Cardiac fibroblast (primary cell): Measurements from ENCODE around the gene GRIN2A.

ENCODE experiments used
- DNase-seq, 2 donors: peaks; one replicate each; pipeline versions ENCODE4 v3.0.0 to v3.0.0-alpha.2; 2010; ENCODE audit warnings: low read depth in 2 of 2
- H3K4me3 ChIP-seq, 2 donors: replicated peaks in 1 of 2; 1 replicate in 1 of 2; 2 replicates in 1 of 2; pipeline ENCODE4 v1.5.1; 2011; ENCODE audit warnings: low read depth in 2 of 2, low read length in 2 of 2, mild to moderate bottlenecking in 2 of 2, moderate library complexity in 1 of 2
- TF ChIP-seq, protein P1 (sequence below): IDR thresholded peaks from one replicate; pipeline ENCODE4 v1.5.1; 2011; ENCODE audit warnings: low read depth, mild to moderate bottlenecking, low read length, inconsistent platforms

Gene GRIN2A

DNA sequence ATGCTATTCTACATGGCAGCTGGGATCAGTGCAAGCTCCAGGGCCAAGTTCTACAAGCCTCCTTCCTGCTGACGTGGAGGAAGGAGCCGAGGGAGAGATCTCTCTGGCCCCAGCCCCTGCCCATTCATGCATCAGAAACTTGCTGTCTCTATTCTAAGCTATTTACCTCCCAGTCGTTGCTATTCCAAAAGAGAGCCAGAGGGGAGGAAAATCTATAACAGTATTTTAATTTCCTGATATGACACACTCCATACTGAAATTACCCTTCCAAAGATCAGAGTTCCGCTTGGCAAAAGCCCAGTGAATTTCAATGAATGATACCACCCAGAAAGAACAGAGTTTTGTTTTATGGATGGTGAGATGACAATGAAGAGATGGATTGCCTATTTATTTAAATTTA lies 133.4 kb downstream of the GRIN2A start:
- H3K4me3 ChIP-seq, result no peak overlapping the region
- DNase-seq, result no peak
- TF ChIP-seq, protein P1, sequence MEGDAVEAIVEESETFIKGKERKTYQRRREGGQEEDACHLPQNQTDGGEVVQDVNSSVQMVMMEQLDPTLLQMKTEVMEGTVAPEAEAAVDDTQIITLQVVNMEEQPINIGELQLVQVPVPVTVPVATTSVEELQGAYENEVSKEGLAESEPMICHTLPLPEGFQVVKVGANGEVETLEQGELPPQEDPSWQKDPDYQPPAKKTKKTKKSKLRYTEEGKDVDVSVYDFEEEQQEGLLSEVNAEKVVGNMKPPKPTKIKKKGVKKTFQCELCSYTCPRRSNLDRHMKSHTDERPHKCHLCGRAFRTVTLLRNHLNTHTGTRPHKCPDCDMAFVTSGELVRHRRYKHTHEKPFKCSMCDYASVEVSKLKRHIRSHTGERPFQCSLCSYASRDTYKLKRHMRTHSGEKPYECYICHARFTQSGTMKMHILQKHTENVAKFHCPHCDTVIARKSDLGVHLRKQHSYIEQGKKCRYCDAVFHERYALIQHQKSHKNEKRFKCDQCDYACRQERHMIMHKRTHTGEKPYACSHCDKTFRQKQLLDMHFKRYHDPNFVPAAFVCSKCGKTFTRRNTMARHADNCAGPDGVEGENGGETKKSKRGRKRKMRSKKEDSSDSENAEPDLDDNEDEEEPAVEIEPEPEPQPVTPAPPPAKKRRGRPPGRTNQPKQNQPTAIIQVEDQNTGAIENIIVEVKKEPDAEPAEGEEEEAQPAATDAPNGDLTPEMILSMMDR, result no peak

DNA sequence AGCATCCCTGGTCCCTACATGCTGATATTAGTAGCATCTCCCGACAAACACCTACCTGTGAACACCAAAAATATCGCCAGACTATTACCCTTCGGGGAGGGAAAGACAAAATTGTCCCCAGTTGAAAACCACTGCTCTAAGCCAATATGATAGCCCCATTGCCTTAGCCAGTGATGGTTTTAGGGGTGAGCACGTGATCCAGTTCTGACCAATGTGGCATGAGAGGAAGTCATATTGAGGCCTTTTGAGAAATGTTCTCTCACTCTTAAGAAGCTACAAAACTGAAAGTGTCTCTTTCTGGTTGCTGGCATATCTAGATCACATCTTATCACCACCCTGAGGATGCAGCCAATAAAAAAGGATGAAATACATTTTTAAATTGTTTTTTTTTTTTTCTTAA lies 136.3 kb downstream of the GRIN2A start:
- TF ChIP-seq, protein P1, result no peak
- no peak overlapping the region for H3K4me3 ChIP-seq

DNA sequence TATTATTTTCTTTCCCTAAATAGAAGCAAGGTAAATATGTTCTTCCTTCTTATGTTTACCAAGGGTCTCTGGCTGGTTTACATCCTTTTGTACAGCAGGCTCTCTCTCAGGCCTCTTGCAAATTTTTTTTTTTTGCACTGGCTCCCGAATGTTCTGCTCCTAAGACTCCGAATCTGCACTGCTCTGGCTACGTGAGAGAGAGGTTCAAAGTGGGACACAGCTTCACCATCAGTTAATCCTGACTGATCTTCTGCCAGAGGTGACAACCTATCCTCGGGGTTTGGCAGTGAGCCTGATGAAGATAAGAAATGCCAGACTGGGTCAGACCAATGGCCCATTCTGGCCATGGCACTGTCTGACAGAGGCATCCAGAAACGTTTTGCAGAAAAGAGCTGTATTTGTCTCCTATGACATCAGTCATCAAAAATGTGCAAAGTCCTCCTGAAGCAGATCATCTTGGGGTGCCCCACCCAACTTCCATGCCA lies 136.9 kb downstream of the GRIN2A start:
- DNase-seq, result no peak
- no peak overlapping the region for H3K4me3 ChIP-seq
- TF ChIP-seq, protein P1, result no peak

More for the DNA sequence above, 136.3 kb downstream of the GRIN2A start:
- DNase-seq, result no peak

DNA sequence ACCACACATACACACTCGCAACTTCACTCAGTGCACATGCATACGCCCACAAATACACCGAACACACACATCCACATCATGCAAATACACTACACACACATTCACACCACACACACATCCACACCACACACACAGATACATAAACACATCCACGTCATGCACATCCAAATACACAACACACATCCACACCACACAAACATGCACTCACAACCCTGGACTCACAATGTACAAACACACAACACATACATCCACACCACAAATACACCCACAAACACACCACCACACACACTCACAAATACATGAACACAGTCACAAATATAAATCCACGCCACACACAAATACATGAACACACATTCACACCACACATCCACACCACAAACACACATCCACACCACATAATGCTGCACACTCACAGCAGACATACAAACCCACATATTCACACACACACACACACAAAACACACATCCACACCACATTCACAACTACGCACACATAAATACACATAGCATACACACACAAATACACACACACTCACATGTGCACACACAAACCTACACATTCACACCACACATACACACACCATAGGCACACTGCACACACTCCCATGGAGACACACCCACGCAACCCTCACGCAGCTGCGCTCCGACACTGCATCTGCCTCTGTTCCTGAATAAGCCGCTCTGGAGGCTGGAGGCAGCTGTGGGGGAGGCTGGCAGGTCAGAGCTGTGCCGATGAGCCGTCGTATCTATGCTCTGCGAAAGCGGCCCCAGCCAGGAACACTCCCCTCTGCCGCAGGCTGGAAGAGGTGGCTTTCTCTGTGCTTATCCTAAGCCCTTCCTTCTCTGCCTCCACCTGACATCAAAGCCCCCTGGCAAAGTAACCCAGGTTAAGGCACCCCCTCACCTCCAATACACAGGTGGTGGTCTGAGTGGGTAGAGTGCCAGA lies 141.8 kb downstream of the GRIN2A start:
- TF ChIP-seq, protein P1, result no peak
- DNase-seq, result no peak

DNA sequence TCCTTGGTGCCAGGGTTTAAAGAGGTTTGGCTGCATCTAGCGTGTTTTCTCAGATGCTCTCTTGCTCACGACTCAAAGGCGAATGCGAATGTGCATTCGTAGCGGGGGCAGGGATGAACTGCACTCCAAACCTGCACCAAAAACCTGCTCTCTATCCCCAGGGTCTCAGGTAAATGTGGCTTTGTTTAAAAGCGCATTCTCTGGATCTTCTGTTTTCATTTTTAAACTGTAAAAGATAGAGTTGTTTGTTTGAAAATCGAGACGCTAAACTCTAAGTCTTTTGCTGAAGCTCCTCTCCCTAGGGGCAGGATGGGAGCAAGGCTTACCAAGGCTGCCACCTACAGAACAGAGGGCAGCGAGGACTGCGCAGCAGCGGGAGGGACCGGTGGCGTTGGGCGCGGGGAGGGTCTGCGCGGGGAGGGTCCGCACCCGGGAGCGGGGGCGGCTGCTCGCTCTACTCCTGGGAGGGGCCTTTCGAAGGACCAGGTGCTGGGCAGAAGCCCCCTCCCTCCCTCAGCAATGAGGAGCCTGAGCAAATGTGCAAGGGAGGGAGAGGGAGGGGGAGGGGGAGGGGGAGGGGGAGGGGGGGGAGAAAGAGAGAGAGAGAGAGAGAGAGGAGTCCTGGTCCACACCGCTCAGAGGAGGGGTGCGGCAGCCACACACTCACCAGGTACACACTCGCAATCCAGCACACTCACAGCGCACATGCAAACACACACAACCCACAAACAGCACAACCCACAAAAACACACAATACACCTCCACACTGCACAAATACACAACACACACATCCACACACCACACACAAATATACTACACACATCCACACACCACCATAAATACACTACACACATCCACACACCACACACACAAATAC lies 142.8 kb downstream of the GRIN2A start:
- no peak overlapping the region for H3K4me3 ChIP-seq
- DNase-seq, result no peak
- TF ChIP-seq, protein P1, result no peak

More for the DNA sequence above, 141.8 kb downstream of the GRIN2A start:
- H3K4me3 ChIP-seq, result no peak overlapping the region

DNA sequence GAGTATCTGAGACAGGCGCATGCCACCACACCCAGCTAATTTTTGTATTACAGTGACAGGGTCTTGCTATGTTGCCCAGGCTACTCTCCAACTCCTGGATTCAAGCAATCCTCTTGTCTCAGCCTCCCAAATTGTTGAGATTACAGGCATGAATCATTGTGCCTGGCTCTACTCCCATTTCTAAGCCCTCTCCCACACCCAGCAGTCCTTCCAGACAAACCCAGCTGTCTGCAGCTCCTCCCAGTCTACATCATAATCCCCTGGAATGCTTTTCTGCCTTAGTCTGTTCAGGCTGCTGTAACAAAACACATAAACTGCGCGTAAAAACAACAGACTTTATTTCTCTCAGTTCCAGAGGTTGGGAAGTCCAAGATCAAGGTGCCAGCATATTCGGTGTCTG lies 144.5 kb downstream of the GRIN2A start:
- no peak overlapping the region for H3K4me3 ChIP-seq
- no peak for DNase-seq
- TF ChIP-seq, protein P1, result no peak
